Small intestine (tissue), 7 donors: Measurements from ENCODE around the gene KLRF1. TPM values are rescaled to one million over a fixed set of nuclear protein-coding genes. Genes with fewer than 3 reads are reported as not detected.

Experiments
- DNase-seq, 2 donors: peaks; one replicate each; pipeline versions ENCODE4 v3.0.0 to v3.0.0-alpha.2; 2013
- FAIRE-seq: peaks from 2 replicates; lab custom pipeline; 2012; peaks lifted over from hg19 to GRCh38; lab: Jason Lieb, UNC
- H3K27ac ChIP-seq, 3 donors: one replicate each; pipeline ENCODE4 v1.5.1; 2013; ENCODE audit warnings: low read length in 2 of 3, mild to moderate bottlenecking in 2 of 3, control low read depth in 1 of 3, inconsistent platforms in 1 of 3, low read depth in 1 of 3, moderate library complexity in 1 of 3
- H3K27me3 ChIP-seq, 3 donors: one replicate each; pipeline ENCODE4 v1.6.1; 2013; ENCODE audit warnings: low read length in 3 of 3, inconsistent platforms in 1 of 3; ENCODE audit not compliant: control insufficient read depth in 3 of 3, insufficient read depth in 3 of 3
- H3K36me3 ChIP-seq, 3 donors: one replicate each; pipeline ENCODE4 v1.6.1; 2013; ENCODE audit warnings: low read length in 3 of 3, inconsistent platforms in 1 of 3, low read depth in 1 of 3, mild to moderate bottlenecking in 1 of 3, moderate library complexity in 1 of 3; ENCODE audit not compliant: control insufficient read depth in 3 of 3, insufficient read depth in 2 of 3
- H3K4me1 ChIP-seq, 3 donors: one replicate each; pipeline ENCODE4 v1.6.1; 2013; ENCODE audit warnings: low read length in 2 of 3, inconsistent platforms in 1 of 3, low read depth in 1 of 3, mild to moderate bottlenecking in 1 of 3, moderate library complexity in 1 of 3; ENCODE audit not compliant: control insufficient read depth in 3 of 3, insufficient read depth in 2 of 3
- H3K4me3 ChIP-seq, 3 donors: one replicate each; pipeline ENCODE4 v1.5.1; 2013; ENCODE audit warnings: low read length in 3 of 3, control low read depth in 1 of 3, inconsistent platforms in 1 of 3, low read depth in 1 of 3, mild to moderate bottlenecking in 1 of 3, moderate library complexity in 1 of 3
- H3K9me3 ChIP-seq, 2 donors: one replicate each; pipeline ENCODE4 v1.6.1; 2013; ENCODE audit warnings: low read depth in 1 of 2, low read length in 1 of 2; ENCODE audit not compliant: control insufficient read depth in 2 of 2, insufficient read depth in 1 of 2
- WGBS, 3 donors: extraction: QIAGEN DNeasy Blood & Tissue Kit; methylation state at CpG; one replicate each; pipeline ENCODE4 v1.1.7; 2013; 5-methylcytosine and 5-hydroxymethylcytosine counted together
- polyA plus RNA-seq, 4 donors: library from polyadenylated mRNA; stranded (reverse) in 3 of 4; unstranded in 1 of 4; fragments of 200-250 nt in 3 of 4; fragments of 120-200 nt in 1 of 4; gene quantifications; one replicate each; pipeline versions ENCODE4 v1.2.1 to v1.2.3, GENCODE V29; 2013
- donor health status: healthy with polysubstance abuse.
- donor health status: control.
- donor health status: control.
- donor health status: Bipolar disorder and iron deficiency.
- donor health status: healthy.

KLRF1 gene
- polyA plus RNA-seq, 4 donors = 0.24 to 0.47 TPM; not detected in 2

DNA sequence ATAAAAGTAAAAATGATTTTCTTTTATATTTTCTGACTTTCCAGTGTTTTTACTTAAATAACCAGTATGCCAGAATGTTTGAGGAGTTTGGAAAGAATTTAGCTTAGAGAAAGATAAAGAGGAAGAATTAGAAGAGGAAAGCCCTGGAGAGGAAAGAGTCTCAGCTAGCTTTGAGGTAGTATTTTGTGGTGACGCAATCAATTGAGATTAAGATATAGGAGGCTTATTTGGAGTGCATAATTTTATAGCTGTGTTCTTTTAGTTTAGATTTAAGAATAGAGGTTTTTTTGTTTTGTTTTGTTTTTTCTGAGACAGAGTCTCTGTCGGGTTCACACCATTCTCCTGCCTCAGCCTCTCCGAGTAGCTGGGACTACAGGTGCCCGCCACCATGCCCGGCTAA is 23.8 kb downstream of the KLRF1 start:
- Histone ChIP-seq H3K9me3 (no peaks in the 10 kb centered on the region), H3K36me3 (peaks cover 0 to 5% (median 0%) of the 10 kb centered on the region in 3 donors), H3K4me3 (no peak overlapping the region), H3K4me1 (no peaks in the 10 kb centered on the region), H3K27ac (no peak overlapping the region), H3K27me3 (no peaks in the 10 kb centered on the region)
- DNase-seq (no peak), FAIRE-seq (no peak)
- WGBS, 3 donors = 90 to 94% (median 92%) methylated on average over 5 of the region's 5 CpGs

DNA sequence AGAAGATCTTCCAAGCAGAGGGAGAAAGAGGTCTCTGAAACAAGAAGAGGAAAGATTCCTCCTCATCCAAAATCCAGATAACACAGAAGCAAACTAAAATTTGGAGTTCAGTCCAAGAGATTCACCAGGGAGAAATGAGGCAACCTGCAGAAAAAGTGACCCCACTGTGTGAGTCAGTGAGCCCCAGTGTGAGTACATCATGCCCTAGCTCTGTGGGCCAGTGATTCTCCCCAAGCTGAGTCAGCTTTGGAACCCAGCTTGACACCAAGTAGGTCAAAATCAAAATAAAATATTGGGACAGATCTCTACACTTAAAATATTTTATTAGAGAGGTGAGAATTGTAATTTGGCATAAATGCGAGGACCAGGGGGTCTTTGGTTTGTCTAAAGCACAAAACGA is 24.6 kb downstream of the KLRF1 start:
- FAIRE-seq (no peak), DNase-seq (no peak)
- Histone ChIP-seq H3K36me3 (peaks cover 0 to 5% (median 0%) of the 10 kb centered on the region in 3 donors), H3K9me3 (no peaks in the 10 kb centered on the region), H3K27me3 (no peaks in the 10 kb centered on the region), H3K4me3 (no peak overlapping the region), H3K4me1 (no peaks in the 10 kb centered on the region), H3K27ac (no peak overlapping the region)
- 83 to 89% (median 87%) methylated on average over 2 of the region's 2 CpGs for WGBS, 3 donors

DNA sequence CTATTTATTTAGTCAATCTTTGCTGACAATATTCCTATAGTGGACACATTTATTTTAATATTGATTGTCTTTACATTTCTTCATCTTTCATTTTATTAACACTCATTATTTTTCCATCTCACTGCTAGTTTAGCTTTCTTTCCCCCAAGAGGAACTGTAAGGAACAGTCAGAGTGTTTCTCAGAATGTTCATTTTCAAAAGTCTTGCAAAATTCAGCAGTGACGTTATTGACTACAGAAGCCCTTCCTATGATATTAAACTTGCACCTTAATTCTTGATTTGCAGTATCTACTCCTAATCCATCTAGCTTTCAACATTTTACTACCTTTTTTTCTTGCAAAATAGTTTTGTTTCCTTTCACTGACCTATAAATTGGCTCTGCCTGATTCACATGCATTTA is 28.9 kb downstream of the KLRF1 start:
- no peaks in the 10 kb centered on the region for H3K27me3 ChIP-seq
- H3K9me3 ChIP-seq = no peaks in the 10 kb centered on the region
- FAIRE-seq (no peak), DNase-seq (no peak)
- H3K27ac ChIP-seq = no peak overlapping the region
- no peak overlapping the region for H3K4me3 ChIP-seq
- WGBS, 3 donors = 83 to 87% (median 83%) methylated on average over 1 of the region's 1 CpG
- no peaks in the 10 kb centered on the region for H3K4me1 ChIP-seq
- peaks cover 0 to 5% (median 0%) of the 10 kb centered on the region in 3 donors for H3K36me3 ChIP-seq

GRCh38 chr12:9856894-9857293 is 29.6 kb downstream of the KLRF1 start:
- Histone ChIP-seq H3K36me3 (peaks cover 0 to 3% (median 0%) of the 10 kb centered on the region in 3 donors), H3K4me3 (no peak overlapping the region), H3K9me3 (no peaks in the 10 kb centered on the region), H3K27ac (no peak overlapping the region), H3K4me1 (no peaks in the 10 kb centered on the region), H3K27me3 (no peaks in the 10 kb centered on the region)
- WGBS, 3 donors = 62 to 66% (median 64%) methylated on average over 3 of the region's 3 CpGs
- FAIRE-seq (no peak), DNase-seq (no peak)

- DNase-seq = no peak
- no peak for FAIRE-seq
- no peaks in the 10 kb centered on the region for H3K27me3 ChIP-seq
- no peaks in the 10 kb centered on the region for H3K36me3 ChIP-seq
- no peak overlapping the region for H3K27ac ChIP-seq
- no peaks in the 10 kb centered on the region for H3K4me1 ChIP-seq
- H3K4me3 ChIP-seq = no peak overlapping the region
- H3K9me3 ChIP-seq = peaks cover 0 to 2% of the 10 kb centered on the region in 2 donors
These were observed 30.9 kb downstream of the KLRF1 start for GRCh38 chr12:9858135-9858534.

- DNase-seq = peak in 1 of 2 donors; percentile 12
- Histone ChIP-seq H3K36me3 (no peaks in the 10 kb centered on the region), H3K4me1 (peaks cover 0 to 3% (median 0%) of the 10 kb centered on the region in 3 donors), H3K9me3 (peaks cover 0 to 2% of the 10 kb centered on the region in 2 donors), H3K27ac (peak overlapping the region in 1 of 3 donors; percentile 50), H3K4me3 (peak overlapping the region in 1 of 3 donors; percentile 11), H3K27me3 (no peaks in the 10 kb centered on the region)
- 49 to 60% (median 55%) methylated on average over 4 of the region's 4 CpGs for WGBS, 3 donors
- no peak for FAIRE-seq
These were observed 37.8 kb downstream of the KLRF1 start for GRCh38 chr12:9864913-9865675.

DNA sequence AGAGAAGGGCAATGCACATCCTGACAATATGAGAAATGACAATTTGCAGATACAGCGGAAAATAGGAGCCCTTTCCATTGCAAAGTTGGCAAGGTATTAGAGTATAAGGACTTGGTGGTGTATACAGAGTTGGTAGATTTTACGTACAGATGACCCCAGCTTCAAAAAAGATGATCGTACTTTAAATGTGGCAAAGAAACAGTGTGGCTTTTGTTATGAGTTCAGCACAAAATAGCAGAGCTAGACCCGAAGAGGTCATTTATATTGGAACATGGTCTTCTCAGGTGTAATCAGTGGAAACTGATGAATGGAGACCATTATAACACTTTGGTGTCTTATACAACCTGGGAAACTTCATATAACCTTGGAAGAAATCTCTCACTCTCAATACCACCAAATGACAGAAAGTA is 39.6 kb downstream of the KLRF1 start:
- H3K27ac ChIP-seq = peak overlapping the region in 2 of 3 donors; percentile 73
- WGBS, 3 donors = 38 to 77% (median 55%) methylated on average over 4 of the region's 4 CpGs
- peak overlapping the region in 2 of 3 donors; percentile 22 to 38 for H3K4me3 ChIP-seq
- FAIRE-seq (no peak), DNase-seq (no peak)
- H3K9me3 ChIP-seq = peaks cover 0 to 2% of the 10 kb centered on the region in 2 donors
- no peaks in the 10 kb centered on the region for H3K27me3 ChIP-seq
- H3K36me3 ChIP-seq = no peaks in the 10 kb centered on the region
- H3K4me1 ChIP-seq = peaks cover 0 to 3% (median 0%) of the 10 kb centered on the region in 3 donors

GRCh38 chr12:9867531-9867930 is 40.2 kb downstream of the KLRF1 start:
- peaks cover 0 to 3% (median 0%) of the 10 kb centered on the region in 3 donors for H3K4me1 ChIP-seq
- no peak for DNase-seq
- WGBS, 3 donors = 41 to 72% (median 55%) methylated on average over 4 of the region's 4 CpGs
- no peaks in the 10 kb centered on the region for H3K36me3 ChIP-seq
- H3K27ac ChIP-seq = no peak overlapping the region
- H3K9me3 ChIP-seq = peaks cover 0 to 2% of the 10 kb centered on the region in 2 donors
- H3K27me3 ChIP-seq = no peaks in the 10 kb centered on the region
- peak overlapping the region in 1 of 3 donors; percentile 26 for H3K4me3 ChIP-seq
- no peak for FAIRE-seq
